RCC 7860 (cell line): ENCODE data around the gene GRB10.
A peak's percentile ranks its signal among the peaks of the same experiment; 100 is the strongest.

ENCODE experiments used
- DNase-seq: peaks from one replicate; pipeline ENCODE4 v3.0.0-alpha.2; 2015; ENCODE audit warnings: low spot score
- FAIRE-seq: peaks from 2 replicates; lab custom pipeline; 2012; peaks lifted over from hg19 to GRCh38; lab: Jason Lieb, UNC

The GRB10 gene

DNA sequence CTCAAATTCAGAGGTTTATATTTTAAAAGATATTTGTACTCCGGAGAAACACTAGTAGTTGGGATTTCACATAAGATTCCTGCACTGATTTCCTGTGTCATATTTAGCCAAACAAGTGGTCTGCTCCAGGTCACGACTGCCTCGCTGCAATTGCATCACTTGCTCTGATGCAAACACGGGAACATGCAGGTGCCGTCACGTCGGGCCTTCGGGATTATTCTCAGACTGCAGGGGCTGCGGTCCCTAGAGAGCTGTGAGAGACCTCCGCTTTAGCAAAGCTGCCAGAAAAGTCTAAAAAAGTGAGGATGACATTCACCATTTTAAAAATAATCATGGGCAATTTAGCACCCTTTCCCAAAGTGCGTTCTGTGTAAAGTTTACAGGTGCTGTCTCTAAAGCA lies 124.0 kb downstream of the GRB10 start:
- DNase-seq (no peak), FAIRE-seq (no peak)

GRCh38 chr7:50657912-50658311 lies 124.8 kb downstream of the GRB10 start:
- FAIRE-seq (no peak), DNase-seq (no peak)

DNA sequence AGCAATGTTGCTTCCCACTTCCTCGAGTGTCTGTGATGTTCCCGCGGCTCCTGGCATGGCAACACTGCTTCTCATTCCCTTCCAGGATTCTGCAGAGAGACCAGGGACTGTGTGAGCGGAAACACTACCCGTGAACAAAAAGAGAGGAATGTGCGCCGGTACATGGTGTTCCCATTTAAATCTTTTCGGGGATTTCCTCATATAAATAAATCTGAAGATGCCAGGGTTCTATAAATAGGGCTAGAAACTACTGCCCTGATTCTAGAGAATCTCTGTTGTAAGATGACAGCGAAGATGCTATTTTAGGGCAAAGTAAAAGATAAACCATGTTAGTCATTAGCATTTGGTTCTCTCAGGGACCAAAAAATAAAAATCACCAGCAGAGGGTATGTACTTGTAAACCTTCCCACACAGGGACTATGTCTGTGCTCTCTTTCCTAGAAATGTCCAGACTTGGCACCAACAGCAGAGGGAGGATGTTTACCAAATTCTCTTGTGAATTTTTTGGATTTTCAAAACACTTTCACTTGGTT lies 125.3 kb downstream of the GRB10 start:
- FAIRE-seq (no peak), DNase-seq (no peak)

DNA sequence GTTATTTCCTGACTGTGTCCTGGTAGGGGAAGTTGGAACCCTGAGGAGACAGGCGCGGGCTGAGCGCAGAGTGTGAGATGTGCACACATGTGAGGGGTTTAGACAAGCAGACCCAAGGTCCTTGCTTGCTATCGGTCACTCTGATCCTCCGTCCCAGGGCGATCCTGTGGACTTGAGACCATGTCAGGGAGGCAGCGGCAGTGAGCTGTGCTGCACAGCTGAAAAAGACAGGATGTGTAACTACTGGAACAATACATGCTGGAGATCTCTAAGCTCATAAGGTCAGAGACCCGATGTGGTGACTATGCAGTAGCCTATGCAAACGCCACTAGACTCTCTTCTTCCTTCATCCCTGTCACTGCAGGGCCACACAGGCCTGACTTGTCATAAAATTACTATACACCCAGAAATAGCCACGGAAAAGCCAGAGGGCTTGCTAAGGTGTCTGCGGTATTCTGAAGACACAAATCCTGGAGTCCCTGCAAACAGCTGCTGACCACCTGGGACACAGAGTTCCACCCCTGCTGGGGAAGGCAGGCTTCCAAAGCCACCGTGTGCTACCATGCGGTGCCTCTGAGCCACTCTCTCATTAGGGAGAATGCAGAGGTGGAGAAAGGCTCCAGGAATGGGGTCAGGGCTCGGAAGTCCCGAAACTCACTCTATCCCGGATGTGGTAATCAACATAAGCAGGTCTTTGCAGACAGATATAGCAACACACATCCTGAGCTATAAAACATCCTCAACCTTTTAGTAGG lies 126.4 kb downstream of the GRB10 start:
- no peak for DNase-seq
- FAIRE-seq = no peak

DNA sequence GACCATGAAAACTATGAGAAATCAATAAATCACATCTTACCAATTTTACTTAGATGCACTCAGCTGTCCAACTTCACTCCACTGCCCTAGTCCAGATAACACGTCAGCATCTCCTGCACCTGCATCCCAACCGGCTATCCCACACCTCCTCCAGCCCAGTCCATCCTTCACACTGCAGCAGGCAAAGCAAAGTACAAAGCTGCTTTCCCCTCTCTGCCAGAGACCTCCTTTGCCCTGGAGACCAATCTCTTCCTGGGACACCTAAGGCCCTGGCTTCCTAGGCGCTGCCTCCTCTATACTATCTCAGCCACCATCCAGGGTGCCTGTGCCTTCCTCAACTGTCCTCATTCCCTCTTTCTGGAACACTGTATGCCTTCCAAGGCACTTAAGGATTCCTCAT lies 127.2 kb downstream of the GRB10 start:
- DNase-seq (no peak), FAIRE-seq (no peak)

DNA sequence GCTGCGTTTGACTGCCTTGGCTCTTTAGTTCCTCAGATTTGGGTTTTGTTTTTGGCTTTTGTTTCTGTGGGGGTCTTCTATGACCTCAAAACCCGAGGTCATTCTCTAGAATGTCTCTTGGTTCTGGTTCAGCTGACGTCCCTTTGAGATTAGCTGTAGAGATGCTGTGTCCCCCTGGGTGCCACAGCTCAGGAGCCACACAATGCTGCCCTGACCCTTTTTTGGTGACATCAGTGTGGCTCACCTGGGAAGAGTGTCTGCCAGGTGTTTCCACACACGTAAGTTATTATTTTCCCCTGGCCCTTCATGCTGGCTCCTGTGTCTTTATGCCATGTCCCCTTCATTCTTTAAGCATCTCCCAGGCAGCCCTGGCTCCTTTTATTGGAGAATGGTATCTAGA lies 127.7 kb downstream of the GRB10 start:
- no peak for DNase-seq
- FAIRE-seq = no peak

DNA sequence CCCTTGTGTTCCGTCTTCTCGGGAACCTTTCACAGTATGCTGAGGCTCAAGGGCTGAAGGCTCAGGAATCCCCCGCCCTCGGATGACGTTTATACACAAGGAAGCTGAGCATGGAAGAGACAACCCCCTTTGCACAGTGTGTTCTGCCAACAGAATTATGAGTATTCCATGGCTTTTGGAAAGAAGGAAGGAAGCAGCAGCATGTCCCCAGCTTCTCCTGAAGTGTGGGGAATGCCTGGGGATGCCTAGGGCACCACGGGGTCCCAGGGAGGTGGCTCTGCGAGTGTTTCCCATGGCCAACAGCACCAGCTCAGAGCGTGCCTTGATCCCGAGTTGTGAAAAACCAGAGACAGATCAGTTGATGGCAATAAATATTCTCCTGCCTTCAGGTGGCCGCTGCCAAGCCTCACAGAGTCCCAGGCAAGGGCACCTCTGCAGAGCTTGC lies 128.7 kb downstream of the GRB10 start:
- DNase-seq (no peak), FAIRE-seq (no peak)

DNA sequence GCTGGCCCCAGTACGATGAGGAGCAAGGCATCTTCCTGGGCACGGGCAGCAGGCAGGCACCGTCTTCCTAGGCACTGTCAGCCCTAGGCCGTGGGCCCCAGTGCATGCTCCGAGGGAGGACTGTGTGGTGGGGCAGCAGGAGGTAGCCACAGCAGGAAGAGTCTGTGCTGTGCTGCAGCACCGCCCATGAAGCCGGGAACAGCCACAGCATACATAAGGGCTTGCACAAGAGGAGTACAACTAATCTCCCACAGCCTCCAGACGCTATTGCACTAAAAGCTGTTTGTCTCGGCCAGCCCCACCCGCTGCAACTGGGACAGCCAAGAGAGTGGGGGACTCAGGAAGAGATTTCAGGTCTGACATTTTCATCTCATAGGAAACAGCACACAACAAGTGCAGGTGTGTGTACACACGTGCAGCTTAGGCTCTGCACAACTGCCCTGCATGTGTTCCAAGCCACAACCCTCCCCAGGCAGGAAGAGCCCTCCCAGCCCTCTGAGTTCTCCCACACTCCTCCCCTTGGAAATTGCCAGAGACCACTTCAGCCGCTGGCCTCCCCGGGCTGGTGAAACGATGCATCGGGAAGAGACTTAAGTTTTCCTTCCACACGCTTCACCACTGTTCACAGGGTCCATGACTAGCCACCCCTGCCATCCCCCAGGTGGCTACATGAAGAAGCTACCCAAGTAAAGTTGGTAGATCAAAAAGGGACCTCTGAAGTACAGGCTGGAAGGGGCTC lies 129.4 kb downstream of the GRB10 start:
- DNase-seq = no peak
- no peak for FAIRE-seq

DNA sequence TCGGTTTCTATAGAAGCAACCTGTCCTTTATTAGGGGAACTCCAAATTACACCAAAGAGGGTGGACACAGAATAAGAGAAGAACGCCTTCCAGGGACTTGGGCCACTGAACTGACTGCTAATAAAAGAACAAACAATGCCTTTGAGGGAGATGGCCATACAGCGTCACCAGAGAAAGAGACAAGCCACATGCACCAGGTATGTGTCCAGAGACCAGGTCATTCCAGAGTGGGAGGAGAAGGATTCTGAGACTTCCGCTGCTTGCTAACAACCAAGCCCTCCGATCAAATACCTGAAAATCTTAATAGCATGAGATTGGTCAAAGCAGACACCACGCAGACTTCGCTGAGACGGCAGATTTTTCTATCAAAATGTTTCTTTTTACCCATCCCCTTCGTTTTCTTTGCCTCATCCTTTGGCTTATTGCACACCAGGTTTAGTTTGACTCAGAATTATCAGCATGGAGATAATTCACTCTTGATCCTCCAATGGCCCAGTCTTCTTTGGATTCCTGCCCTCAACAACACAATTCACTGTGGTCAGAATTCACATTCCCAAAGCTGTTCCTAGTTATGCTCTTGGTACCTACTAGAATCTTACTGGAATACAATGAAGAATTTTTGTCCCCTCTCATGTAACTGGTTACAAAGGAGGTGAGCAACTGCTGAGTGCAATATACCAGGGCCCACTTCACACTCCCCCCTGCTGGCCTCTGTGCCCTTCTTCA lies 130.1 kb downstream of the GRB10 start:
- no peak for FAIRE-seq

GRCh38 chr7:50651271-50651989 lies 131.3 kb downstream of the GRB10 start:
- peak; percentile 22 for DNase-seq
- peak; percentile 18 for FAIRE-seq

More for the DNA sequence above, 130.1 kb downstream of the GRB10 start:
- no peak for DNase-seq

GRCh38 chr7:50650057-50650664 lies 132.5 kb downstream of the GRB10 start:
- FAIRE-seq (no peak), DNase-seq (no peak)

DNA sequence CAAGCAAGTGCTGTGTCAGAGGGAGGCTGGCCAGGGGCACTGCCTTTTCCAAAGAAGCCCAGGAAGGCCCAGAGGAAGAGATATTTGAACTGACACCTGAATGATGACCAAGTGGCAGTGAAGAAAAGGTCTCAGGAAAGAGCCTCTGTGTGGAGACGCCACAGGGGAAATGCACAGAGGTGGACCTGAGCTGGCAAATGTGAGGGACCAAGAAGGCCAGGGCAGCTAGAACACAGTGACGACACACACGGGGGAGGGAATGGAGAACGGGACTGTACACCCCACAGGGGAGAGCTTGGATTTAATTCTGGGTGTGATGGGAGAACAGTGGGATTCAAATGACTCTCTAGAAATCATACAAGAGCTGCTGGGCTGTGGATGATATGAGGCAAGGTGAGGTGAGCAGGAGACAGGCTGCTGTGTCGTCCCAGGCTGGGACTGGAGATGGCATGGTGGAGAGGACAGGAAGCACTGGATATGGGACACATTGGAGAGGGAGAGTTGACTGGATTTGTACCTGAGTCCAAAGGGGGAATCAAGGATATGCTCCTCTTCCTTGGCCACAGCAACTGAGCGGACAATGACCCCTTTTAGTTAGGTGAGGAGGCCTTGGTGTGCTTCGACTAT lies 133.3 kb downstream of the GRB10 start:
- FAIRE-seq = no peak
- no peak for DNase-seq

DNA sequence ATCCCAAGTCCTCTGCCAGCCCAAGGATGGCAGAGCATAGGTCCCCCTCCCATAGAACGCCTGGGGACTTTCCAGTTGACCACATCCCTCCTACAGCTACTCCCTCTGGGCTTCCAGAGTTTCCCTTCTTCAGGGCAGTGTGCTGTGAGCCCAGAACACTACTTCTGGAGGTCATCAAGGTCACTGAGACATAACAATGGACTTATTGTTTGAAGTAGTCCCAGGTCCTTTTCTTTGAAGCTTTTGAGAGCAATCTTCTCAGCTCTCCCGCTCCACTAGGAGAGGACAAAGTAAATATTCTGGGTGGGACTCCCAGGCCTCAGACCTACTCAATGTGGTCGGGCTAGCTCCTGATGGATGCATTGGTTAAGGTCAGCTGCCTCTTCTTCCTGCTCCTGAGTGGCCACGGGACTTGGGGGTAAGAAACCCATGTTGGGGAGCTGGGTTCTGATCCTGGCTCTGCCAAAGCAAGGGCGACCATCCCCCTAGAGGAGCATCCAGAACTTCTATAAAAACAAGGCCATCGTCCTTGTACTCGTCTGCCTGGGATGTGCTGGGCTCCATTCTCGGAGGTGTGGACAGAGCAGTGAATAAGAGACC lies 134.0 kb downstream of the GRB10 start:
- FAIRE-seq (no peak), DNase-seq (no peak)

DNA sequence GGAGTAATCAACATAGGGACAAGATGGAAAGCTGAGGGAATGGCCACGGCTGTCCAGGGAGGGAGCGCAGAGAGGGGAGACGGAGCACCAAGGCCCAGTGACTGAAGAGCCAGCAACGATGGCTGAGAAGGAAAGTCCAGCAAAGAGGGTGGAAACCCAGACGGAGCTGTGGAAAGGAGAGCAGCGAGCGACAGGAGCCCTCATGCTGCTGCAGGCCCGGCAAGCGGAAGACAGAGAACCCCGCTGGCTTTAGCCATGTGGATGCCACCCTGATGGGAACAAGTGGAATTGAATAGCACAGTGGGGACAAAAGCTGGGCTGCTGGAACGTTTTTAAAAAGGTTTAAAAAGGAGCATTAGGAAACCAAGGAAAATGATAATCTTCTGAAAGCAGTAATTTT lies 134.6 kb downstream of the GRB10 start:
- FAIRE-seq (no peak), DNase-seq (no peak)

- DNase-seq = no peak
- no peak for FAIRE-seq
Measured at GRCh38 chr7:50647286-50647980, 135.3 kb downstream of the GRB10 start.

GRCh38 chr7:50646069-50646468 lies 136.6 kb downstream of the GRB10 start:
- no peak for FAIRE-seq
- no peak for DNase-seq

DNA sequence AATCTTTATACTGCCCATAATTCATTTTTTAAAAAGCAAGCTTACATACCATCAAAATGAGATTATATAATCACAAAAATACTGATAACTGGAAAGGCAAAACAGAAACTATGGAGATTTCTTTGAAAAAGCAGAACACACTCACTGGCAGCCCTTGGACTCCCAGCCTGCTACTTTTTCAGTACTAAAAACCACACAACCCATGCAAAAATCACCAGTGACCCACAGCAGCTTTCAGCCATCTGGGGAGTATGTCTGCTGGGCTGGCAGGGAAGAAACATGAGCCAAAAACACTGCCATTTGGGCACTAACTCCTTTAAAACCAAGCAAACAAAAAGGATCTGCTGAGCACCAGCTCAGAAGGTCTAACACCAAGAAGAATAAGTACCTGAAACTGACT lies 137.5 kb downstream of the GRB10 start:
- FAIRE-seq (no peak), DNase-seq (no peak)

DNA sequence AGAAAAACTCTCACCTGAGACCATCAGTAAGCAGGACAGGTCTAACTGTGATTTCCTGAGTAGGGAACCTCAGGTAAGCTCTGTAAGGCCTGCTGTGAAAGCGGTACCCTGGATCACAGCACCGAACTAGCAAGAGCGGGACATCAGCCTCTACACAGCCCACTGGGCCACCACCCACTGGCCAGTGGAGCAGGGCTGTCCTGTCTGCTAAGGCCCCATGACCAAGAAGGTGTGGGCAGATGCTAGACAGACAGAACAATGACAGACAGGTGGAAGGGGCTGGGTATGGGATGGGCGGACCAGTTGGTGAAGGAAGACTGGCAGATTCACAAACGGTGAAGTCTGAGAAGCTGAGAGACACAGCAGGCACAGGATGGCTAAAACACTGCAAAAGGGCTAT lies 138.1 kb downstream of the GRB10 start:
- DNase-seq (no peak), FAIRE-seq (no peak)

GRCh38 chr7:50644114-50644513 lies 138.6 kb downstream of the GRB10 start:
- DNase-seq (no peak), FAIRE-seq (no peak)
